ENCODE results near the gene TNFSF13.

DNA sequence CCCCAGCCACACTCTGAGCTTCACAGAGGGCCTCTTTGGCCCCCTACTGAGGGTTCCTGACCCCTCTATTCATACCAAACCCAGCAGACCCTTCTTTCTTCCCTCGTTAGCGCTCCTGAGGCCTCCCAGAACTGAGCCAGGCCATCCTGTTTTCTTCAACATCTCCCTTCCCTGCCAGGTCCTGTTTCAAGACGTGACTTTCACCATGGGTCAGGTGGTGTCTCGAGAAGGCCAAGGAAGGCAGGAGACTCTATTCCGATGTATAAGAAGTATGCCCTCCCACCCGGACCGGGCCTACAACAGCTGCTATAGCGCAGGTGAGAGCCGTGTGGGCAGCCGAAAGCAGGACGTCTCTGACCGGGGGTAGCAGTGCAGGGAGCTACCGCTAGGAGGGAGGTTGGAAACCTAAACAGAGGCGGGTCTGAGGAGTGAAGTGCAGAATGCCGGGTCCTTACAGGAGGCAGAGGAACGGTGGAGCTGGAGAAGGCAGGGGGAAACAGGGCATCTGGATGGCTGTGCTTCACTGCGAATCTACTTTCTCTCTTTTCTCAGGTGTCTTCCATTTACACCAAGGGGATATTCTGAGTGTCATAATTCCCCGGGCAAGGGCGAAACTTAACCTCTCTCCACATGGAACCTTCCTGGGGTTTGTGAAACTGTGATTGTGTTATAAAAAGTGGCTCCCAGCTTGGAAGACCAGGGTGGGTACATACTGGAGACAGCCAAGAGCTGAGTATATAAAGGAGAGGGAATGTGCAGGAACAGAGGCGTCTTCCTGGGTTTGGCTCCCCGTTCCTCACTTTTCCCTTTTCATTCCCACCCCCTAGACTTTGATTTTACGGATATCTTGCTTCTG is 1.9 kb downstream of the TNFSF13 start:
- TF ChIP-seq EP300 (IDR thresholded peaks at IDR 0.05): no peak
- TF ChIP-seq, protein P1, sequence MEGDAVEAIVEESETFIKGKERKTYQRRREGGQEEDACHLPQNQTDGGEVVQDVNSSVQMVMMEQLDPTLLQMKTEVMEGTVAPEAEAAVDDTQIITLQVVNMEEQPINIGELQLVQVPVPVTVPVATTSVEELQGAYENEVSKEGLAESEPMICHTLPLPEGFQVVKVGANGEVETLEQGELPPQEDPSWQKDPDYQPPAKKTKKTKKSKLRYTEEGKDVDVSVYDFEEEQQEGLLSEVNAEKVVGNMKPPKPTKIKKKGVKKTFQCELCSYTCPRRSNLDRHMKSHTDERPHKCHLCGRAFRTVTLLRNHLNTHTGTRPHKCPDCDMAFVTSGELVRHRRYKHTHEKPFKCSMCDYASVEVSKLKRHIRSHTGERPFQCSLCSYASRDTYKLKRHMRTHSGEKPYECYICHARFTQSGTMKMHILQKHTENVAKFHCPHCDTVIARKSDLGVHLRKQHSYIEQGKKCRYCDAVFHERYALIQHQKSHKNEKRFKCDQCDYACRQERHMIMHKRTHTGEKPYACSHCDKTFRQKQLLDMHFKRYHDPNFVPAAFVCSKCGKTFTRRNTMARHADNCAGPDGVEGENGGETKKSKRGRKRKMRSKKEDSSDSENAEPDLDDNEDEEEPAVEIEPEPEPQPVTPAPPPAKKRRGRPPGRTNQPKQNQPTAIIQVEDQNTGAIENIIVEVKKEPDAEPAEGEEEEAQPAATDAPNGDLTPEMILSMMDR (IDR thresholded peaks at IDR 0.05): peak; percentile 43 to 86 (median 70)

Measured in sigmoid colon (tissue), 4 donors.